ENCODE results near the gene FIBCD1. TPM values are rescaled to one million over a fixed set of nuclear protein-coding genes. Genes with fewer than 3 reads are reported as not detected.

The FIBCD1 gene
- total and polyA plus RNA-seq, 8 donors = 0.64 to 11.4 (median 1.6) TPM

- no peak overlapping the region for H3K4me3 ChIP-seq
- H3K27me3 ChIP-seq = no peaks in the 10 kb centered on the region
- H3K36me3 ChIP-seq = peaks cover 0 to 46% of the 10 kb centered on the region in 2 donors
- no peak overlapping the region for H3K27ac ChIP-seq
- DNase-seq = no peak
- intact Hi-C loops (cut with DNase I) = no loop called here
- H3K9me3 ChIP-seq = no peaks in the 10 kb centered on the region
- TF ChIP-seq CTCF (IDR thresholded peaks at IDR 0.05) = no peak
- H3K4me1 ChIP-seq = peaks cover 5 to 18% of the 10 kb centered on the region in 2 donors
- no peak for ATAC-seq
Measured at GRCh38 chr9:130857864-130858738, 80.9 kb downstream of the FIBCD1 start.

DNA sequence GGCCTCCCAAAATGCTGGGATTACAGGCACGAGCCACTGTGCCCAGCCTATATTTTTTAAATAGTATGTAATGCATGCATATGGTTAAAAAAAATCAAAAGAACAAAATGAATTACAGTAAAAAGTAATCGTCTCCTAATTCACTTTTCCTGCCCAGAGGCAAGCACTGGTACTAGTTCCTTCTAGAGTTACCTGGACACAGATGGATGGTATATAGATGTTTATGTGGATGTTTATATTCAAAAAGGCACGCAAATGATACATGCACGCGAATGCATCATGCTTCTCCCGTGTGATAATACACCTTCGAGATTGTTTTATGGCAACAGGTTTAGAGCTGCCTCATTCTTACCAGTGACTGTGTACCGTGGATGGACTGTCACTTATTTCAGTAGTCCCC, 82.6 kb downstream of the FIBCD1 start:
- TF ChIP-seq CTCF (IDR thresholded peaks at IDR 0.05) = no peak
- intact Hi-C loops (cut with DNase I) = no loop called here
- H3K4me3 ChIP-seq = no peak overlapping the region
- ATAC-seq (no peak), DNase-seq (no peak)
- no peaks in the 10 kb centered on the region for H3K27me3 ChIP-seq
- H3K4me1 ChIP-seq = peaks cover 5 to 12% of the 10 kb centered on the region in 2 donors
- no peak overlapping the region for H3K27ac ChIP-seq
- peaks cover 0 to 38% of the 10 kb centered on the region in 2 donors for H3K36me3 ChIP-seq
- H3K9me3 ChIP-seq = no peaks in the 10 kb centered on the region

GRCh38 chr9:130854835-130855234, 84.2 kb downstream of the FIBCD1 start:
- no peak for TF ChIP-seq CTCF (IDR thresholded peaks at IDR 0.05)
- Histone ChIP-seq H3K27me3 (no peaks in the 10 kb centered on the region), H3K9me3 (no peaks in the 10 kb centered on the region), H3K27ac (no peak overlapping the region), H3K4me1 (no peaks in the 10 kb centered on the region), H3K36me3 (peaks cover 0 to 30% of the 10 kb centered on the region in 2 donors), H3K4me3 (no peak overlapping the region)
- no peak for ATAC-seq
- DNase-seq = no peak
- intact Hi-C loops (cut with DNase I) = no loop called here

- Histone ChIP-seq H3K4me1 (no peaks in the 10 kb centered on the region), H3K4me3 (no peak overlapping the region), H3K36me3 (peaks cover 0 to 28% of the 10 kb centered on the region in 2 donors), H3K27me3 (no peaks in the 10 kb centered on the region), H3K27ac (no peak overlapping the region), H3K9me3 (no peaks in the 10 kb centered on the region)
- TF ChIP-seq CTCF (IDR thresholded peaks at IDR 0.05) = no peak
- DNase-seq (no peak), ATAC-seq (no peak)
- intact Hi-C loops (cut with DNase I) = no loop called here
Measured at GRCh38 chr9:130854092-130854491, 85.0 kb downstream of the FIBCD1 start.

DNA sequence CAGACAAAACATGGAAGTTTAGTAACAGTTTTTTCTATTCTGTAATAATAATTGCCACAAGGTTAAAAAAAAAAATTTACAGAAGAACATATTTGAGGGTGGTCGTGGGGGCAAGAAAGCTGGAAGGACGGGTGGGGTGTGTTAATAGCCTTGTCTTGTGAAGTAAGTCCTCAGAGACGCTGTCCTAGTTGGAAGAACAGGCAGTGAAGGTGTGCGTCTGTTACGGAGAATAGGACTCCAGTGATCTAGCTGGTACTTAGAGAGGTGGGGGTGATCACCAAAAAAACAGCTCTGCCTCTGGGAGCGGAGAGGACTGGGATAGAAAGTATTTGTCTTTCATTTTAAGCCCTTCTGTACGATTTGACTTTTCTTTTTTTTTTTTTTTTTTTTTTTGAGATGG, 86.2 kb downstream of the FIBCD1 start:
- Histone ChIP-seq H3K4me1 (peaks cover 3 to 10% of the 10 kb centered on the region in 2 donors), H3K36me3 (peaks cover 0 to 28% of the 10 kb centered on the region in 2 donors), H3K9me3 (no peaks in the 10 kb centered on the region), H3K4me3 (no peak overlapping the region), H3K27me3 (no peaks in the 10 kb centered on the region), H3K27ac (no peak overlapping the region)
- DNase-seq = no peak
- TF ChIP-seq CTCF (IDR thresholded peaks at IDR 0.05) = no peak
- no peak for ATAC-seq
- intact Hi-C loops (cut with DNase I) = no loop called here

Other genes starting within 250 kb of the FIBCD1 start
- 10 to 100 TPM; 17.5 to 27.6 TPM for gene EXOSC2, start 245.5 kb downstream of the FIBCD1 start, total RNA-seq
- 10 to 100 TPM; 47.4 to 56.4 (median 54.5) TPM for gene EXOSC2, start 245.5 kb downstream of the FIBCD1 start, polyA plus RNA-seq (ENCODE audit: insufficient read length in 6 of 6)
- 10 to 100 TPM; 55.6 to 63.5 TPM for gene ABL1, start 104.0 kb downstream of the FIBCD1 start, total RNA-seq
- gene ABL1, start 104.0 kb downstream of the FIBCD1 start, polyA plus RNA-seq (ENCODE audit: insufficient read length in 6 of 6) = 10 to 100 TPM; 67.7 to 83.3 (median 74.8) TPM
- gene QRFP, start 42.4 kb downstream of the FIBCD1 start, total RNA-seq = under 1 TPM in 1 of 2 donors, not detected in 1; 0.16 TPM
- under 1 TPM; 0.31 to 0.70 (median 0.49) TPM for gene QRFP, start 42.4 kb downstream of the FIBCD1 start, polyA plus RNA-seq (ENCODE audit: insufficient read length in 6 of 6)
- 10 to 100 TPM; 23.4 to 25.5 TPM for gene LAMC3, start 69.9 kb upstream of the FIBCD1 start, total RNA-seq
- 10 to 100 TPM in 5 of 6 donors, 1 to 10 TPM in 1; 9.2 to 17.9 (median 13.1) TPM for gene LAMC3, start 69.9 kb upstream of the FIBCD1 start, polyA plus RNA-seq (ENCODE audit: insufficient read length in 6 of 6)
- 10 to 100 TPM in 1 of 2 donors, 1 to 10 TPM in 1; 9.3 to 21.1 TPM for gene AIF1L, start 157.3 kb upstream of the FIBCD1 start, total RNA-seq
- 10 to 100 TPM; 39.9 to 49.2 (median 43.1) TPM for gene AIF1L, start 157.3 kb upstream of the FIBCD1 start, polyA plus RNA-seq (ENCODE audit: insufficient read length in 6 of 6)
- 10 to 100 TPM; 47.2 to 58.4 TPM for gene NUP214, start 186.3 kb upstream of the FIBCD1 start, total RNA-seq
- 10 to 100 TPM; 43.8 to 49.6 (median 46.5) TPM for gene NUP214, start 186.3 kb upstream of the FIBCD1 start, polyA plus RNA-seq (ENCODE audit: insufficient read length in 6 of 6)